Subcutaneous abdominal adipose tissue (tissue), 5 donors: Measurements from ENCODE around the gene GCG.

ENCODE experiments used
- H3K27ac ChIP-seq: one replicate; pipeline ENCODE4 v1.7.0; 2013; ENCODE audit warnings: low read depth, mild to moderate bottlenecking, inconsistent platforms, low read length, moderate library complexity
- H3K27me3 ChIP-seq, 5 donors: one replicate each; pipeline ENCODE4 v1.7.0; 2013; ENCODE audit warnings: low read length in 5 of 5, inconsistent platforms in 1 of 5; ENCODE audit not compliant: control insufficient read depth in 5 of 5, insufficient read depth in 4 of 5
- H3K36me3 ChIP-seq, 5 donors: one replicate each; pipeline ENCODE4 v1.7.0; 2013; ENCODE audit warnings: low read length in 5 of 5; ENCODE audit not compliant: control insufficient read depth in 5 of 5, insufficient read depth in 5 of 5
- H3K4me1 ChIP-seq, 5 donors: one replicate each; pipeline ENCODE4 v1.7.0; 2013; ENCODE audit warnings: low read length in 5 of 5, mild to moderate bottlenecking in 3 of 5, moderate library complexity in 1 of 5; ENCODE audit not compliant: control insufficient read depth in 5 of 5, insufficient read depth in 5 of 5
- H3K4me3 ChIP-seq, 5 donors: one replicate each; pipeline ENCODE4 v1.7.0; 2013; ENCODE audit warnings: low read length in 5 of 5, low read depth in 1 of 5
- H3K9ac ChIP-seq, 5 donors: one replicate each; pipeline ENCODE4 v1.7.0; 2013; ENCODE audit warnings: low read length in 5 of 5, mild to moderate bottlenecking in 4 of 5, moderate library complexity in 3 of 5
- H3K9me3 ChIP-seq, 5 donors: one replicate each; pipeline ENCODE4 v1.7.0; 2013; ENCODE audit warnings: low read length in 5 of 5; ENCODE audit not compliant: control insufficient read depth in 5 of 5
- donor health status: healthy.
- donor health status: healthy.
- donor health status: healthy.
- donor health status: healthy.
- donor health status: healthy.

GCG gene

GRCh38 chr2:162182395-162182794 lies 30.3 kb upstream of the GCG start:
- no peaks in the 10 kb centered on the region for H3K9me3 ChIP-seq

DNA sequence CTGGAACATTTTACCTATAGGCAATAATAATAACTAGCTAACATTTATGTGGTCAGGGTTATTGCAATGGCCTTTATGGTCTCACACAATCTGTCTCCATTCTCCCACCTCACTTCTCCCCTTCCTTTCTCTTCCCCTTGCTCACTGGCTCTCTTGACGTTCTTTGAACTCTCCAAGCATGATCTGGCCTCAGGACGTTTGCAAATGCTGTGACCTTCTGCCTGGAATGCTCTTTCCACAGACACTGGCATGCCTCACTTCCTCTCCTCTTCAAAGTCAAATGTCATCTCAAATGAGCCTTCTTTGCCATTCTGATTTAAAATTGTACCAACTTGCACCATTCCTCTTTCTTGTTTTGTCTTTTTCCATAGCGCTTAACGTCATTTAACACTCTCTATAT lies 25.3 kb upstream of the GCG start:
- H3K36me3 ChIP-seq, result peaks cover 0 to 7% (median 0%) of the 10 kb centered on the region in 5 donors
- H3K9ac ChIP-seq, result no peak overlapping the region
- no peak overlapping the region for H3K4me3 ChIP-seq
- H3K9me3 ChIP-seq, result no peaks in the 10 kb centered on the region
- no peak overlapping the region for H3K27ac ChIP-seq
- no peaks in the 10 kb centered on the region for H3K27me3 ChIP-seq
- peaks cover 0 to 3% (median 0%) of the 10 kb centered on the region in 5 donors for H3K4me1 ChIP-seq

More at GRCh38 chr2:162182395-162182794, 30.3 kb upstream of the GCG start:
- Histone ChIP-seq H3K9ac (no peak overlapping the region), H3K27ac (no peak overlapping the region), H3K36me3 (no peaks in the 10 kb centered on the region), H3K4me1 (peaks cover 2 to 18% (median 14%) of the 10 kb centered on the region in 5 donors), H3K27me3 (no peaks in the 10 kb centered on the region), H3K4me3 (no peak overlapping the region)

DNA sequence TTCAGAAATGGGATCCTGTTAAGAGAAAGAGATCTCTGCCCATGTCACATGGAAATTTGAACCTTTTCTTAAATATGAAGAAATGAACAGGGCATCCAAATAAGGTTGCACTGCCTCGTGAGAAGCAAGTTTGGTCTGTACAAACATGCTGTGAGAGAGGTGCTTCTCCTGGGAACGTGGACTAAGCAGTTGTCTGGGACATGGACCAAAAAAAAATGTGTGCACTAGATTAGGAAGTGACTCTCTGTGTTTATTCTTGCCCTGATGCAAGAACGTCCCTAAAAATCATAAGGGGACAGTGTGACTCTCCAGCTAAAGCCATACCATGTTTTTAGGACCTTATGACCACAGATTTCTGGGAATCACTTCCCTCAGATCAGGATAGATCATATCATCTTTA lies 23.7 kb upstream of the GCG start:
- H3K9ac ChIP-seq, result no peak overlapping the region

GRCh38 chr2:162174746-162175145 lies 22.7 kb upstream of the GCG start:
- H3K9ac ChIP-seq, result no peak overlapping the region
- H3K27me3 ChIP-seq, result no peaks in the 10 kb centered on the region
- no peak overlapping the region for H3K4me3 ChIP-seq
- peaks cover 0 to 3% (median 0%) of the 10 kb centered on the region in 5 donors for H3K4me1 ChIP-seq
- H3K36me3 ChIP-seq, result peaks cover 0 to 8% (median 0%) of the 10 kb centered on the region in 5 donors
- no peak overlapping the region for H3K27ac ChIP-seq
- no peaks in the 10 kb centered on the region for H3K9me3 ChIP-seq

More for the DNA sequence above, 23.7 kb upstream of the GCG start:
- no peaks in the 10 kb centered on the region for H3K27me3 ChIP-seq
- H3K27ac ChIP-seq, result no peak overlapping the region
- no peaks in the 10 kb centered on the region for H3K9me3 ChIP-seq
- H3K4me1 ChIP-seq, result peaks cover 0 to 3% (median 0%) of the 10 kb centered on the region in 5 donors
- peaks cover 0 to 8% (median 0%) of the 10 kb centered on the region in 5 donors for H3K36me3 ChIP-seq
- no peak overlapping the region for H3K4me3 ChIP-seq

- no peak overlapping the region for H3K27ac ChIP-seq
- H3K27me3 ChIP-seq, result no peaks in the 10 kb centered on the region
- H3K36me3 ChIP-seq, result peaks cover 0 to 8% (median 0%) of the 10 kb centered on the region in 5 donors
- no peak overlapping the region for H3K4me3 ChIP-seq
- no peaks in the 10 kb centered on the region for H3K9me3 ChIP-seq
- peaks cover 0 to 3% (median 0%) of the 10 kb centered on the region in 5 donors for H3K4me1 ChIP-seq
- H3K9ac ChIP-seq, result no peak overlapping the region
Observed at GRCh38 chr2:162172802-162173370, 20.8 kb upstream of the GCG start.

GRCh38 chr2:162166745-162167144 lies 14.7 kb upstream of the GCG start:
- Histone ChIP-seq H3K4me1 (no peaks in the 10 kb centered on the region), H3K27ac (no peak overlapping the region)

GRCh38 chr2:162166174-162166573 lies 14.1 kb upstream of the GCG start:
- Histone ChIP-seq H3K36me3 (no peaks in the 10 kb centered on the region), H3K9ac (no peak overlapping the region), H3K9me3 (no peaks in the 10 kb centered on the region), H3K27ac (no peak overlapping the region), H3K27me3 (peaks cover 0 to 3% (median 0%) of the 10 kb centered on the region in 5 donors), H3K4me3 (no peak overlapping the region), H3K4me1 (no peaks in the 10 kb centered on the region)

More at GRCh38 chr2:162166745-162167144, 14.7 kb upstream of the GCG start:
- Histone ChIP-seq H3K4me3 (no peak overlapping the region), H3K9me3 (no peaks in the 10 kb centered on the region), H3K36me3 (no peaks in the 10 kb centered on the region), H3K9ac (no peak overlapping the region), H3K27me3 (peaks cover 0 to 3% (median 0%) of the 10 kb centered on the region in 5 donors)

DNA sequence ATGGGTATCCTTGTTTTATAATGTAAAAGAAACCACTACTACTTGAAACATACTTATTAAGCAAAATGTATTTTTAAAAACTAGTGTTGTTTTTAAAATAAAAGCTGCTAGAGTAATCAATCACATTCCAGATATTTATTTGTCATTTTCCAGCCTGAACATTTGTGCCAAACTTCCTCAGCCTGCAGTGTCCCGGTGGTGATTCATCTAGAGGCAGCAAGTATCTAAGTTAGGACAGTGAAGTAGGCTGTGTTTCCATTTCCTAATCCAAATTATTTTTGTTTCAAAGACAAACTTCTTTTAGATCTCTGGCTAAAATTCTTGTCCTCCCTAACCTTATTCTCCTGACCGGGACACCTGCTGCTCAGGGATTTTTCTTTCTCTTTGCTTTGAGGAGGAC lies 12.8 kb upstream of the GCG start:
- H3K36me3 ChIP-seq, result no peaks in the 10 kb centered on the region
- H3K27ac ChIP-seq, result no peak overlapping the region
- peaks cover 0 to 3% (median 0%) of the 10 kb centered on the region in 5 donors for H3K27me3 ChIP-seq
- H3K9ac ChIP-seq, result no peak overlapping the region
- no peak overlapping the region for H3K4me3 ChIP-seq
- no peaks in the 10 kb centered on the region for H3K4me1 ChIP-seq
- no peaks in the 10 kb centered on the region for H3K9me3 ChIP-seq

DNA sequence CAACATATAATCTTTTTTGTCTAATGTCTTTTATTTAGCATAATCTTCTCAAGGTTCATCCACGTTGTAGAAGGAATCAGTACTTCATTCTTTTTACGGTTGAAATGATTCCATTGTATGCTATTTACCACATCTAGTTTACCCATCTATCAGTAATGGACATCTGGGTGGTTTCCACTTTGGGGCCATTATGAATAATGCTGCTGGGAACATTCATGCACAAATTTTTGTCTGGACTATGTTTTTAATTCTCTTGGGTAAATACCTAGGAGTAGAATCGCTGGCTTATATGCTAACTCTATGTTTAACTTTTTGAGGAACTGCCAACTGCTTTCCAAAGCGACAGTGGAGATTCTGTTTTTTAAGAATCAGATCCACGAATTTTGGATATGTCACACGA lies 7.4 kb upstream of the GCG start:
- Histone ChIP-seq H3K4me1 (peaks cover 0 to 7% (median 0%) of the 10 kb centered on the region in 5 donors), H3K36me3 (no peaks in the 10 kb centered on the region), H3K4me3 (no peak overlapping the region), H3K27me3 (peaks cover 0 to 3% (median 0%) of the 10 kb centered on the region in 5 donors), H3K9me3 (no peaks in the 10 kb centered on the region), H3K9ac (no peak overlapping the region), H3K27ac (no peak overlapping the region)

DNA sequence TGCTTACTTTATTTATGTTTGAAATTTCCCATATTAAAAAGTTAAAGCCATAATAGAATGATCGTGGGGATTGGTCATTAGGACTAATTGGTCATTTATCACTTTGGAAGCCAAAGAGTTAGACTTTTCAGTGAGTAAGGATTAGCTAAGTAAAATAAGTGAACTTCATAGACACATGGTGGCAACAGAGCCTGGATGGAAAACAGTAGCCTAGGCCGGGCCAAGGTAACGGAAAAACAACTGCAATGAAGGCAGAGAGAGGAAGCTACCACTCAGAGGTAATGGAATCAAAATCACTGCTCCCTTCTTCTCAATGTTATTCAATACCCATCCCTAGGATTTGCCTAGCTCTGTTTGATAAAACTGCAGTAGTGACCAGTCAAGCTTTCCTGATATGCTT lies 4.1 kb upstream of the GCG start:
- Histone ChIP-seq H3K4me3 (no peak overlapping the region), H3K36me3 (no peaks in the 10 kb centered on the region), H3K9ac (no peak overlapping the region), H3K4me1 (peaks cover 0 to 7% (median 0%) of the 10 kb centered on the region in 5 donors), H3K27me3 (no peaks in the 10 kb centered on the region), H3K27ac (no peak overlapping the region), H3K9me3 (no peaks in the 10 kb centered on the region)
